Skeletal muscle cell (primary cell): ENCODE data around the gene MICALL2.

Experiments
- DNase-seq: peaks from one replicate; pipeline ENCODE4 v3.0.0-alpha.2; 2010; ENCODE audit warnings: low read depth
- H3K4me3 ChIP-seq: 2 replicates; pipeline ENCODE4 v1.5.1; 2011; ENCODE audit warnings: low read depth, mild to moderate bottlenecking, control low read depth, low read length, moderate library complexity

Gene MICALL2

GRCh38 chr7:1494447-1494846 is 35.2 kb upstream of the MICALL2 start:
- no peak overlapping the region for H3K4me3 ChIP-seq
- DNase-seq, result no peak

DNA sequence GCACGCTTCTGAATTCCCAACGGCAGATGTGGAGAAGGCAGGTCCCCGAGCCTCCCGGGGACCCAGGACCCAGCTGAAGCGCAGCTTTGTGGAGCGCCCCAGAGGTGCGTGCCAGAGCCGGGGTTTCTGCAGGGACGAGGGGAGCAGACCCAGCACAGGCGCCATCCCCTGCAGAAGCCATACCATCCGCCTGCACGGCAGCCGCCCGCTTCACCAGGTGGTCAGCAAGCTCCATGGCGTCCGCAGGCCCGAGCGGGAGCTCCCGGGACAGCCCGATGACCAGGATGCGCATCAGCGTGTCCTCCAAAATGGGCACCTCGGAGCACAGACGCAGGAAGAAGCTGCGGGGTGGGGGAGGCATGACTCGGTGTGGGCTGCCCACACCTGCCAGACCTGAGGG is 34.3 kb upstream of the MICALL2 start:
- no peak overlapping the region for H3K4me3 ChIP-seq
- DNase-seq, result no peak

- H3K4me3 ChIP-seq, result no peak overlapping the region
- no peak for DNase-seq
Measured at GRCh38 chr7:1493129-1493528, 33.9 kb upstream of the MICALL2 start.

DNA sequence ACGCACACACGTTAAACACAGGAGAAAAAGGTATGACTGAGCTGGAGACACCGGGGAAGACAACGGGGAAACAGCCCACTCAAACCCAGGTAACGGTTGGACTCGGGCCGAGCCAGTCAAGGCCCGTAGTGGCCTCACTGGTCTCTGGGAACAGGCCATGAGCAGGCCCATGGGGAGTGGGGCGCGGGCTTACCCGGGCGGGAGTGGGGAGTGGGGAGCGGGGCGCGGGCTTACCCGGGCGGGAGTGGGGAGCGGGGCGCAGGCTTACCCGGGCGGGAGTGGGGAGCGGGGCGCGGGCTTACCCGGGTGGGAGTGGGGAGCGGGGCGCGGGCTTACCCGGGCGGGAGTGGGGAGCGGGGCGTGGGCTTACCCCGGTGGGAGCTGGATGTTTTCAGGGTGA is 33.4 kb upstream of the MICALL2 start:
- H3K4me3 ChIP-seq, result no peak overlapping the region
- DNase-seq, result no peak

GRCh38 chr7:1492221-1492620 is 33.0 kb upstream of the MICALL2 start:
- no peak for DNase-seq
- H3K4me3 ChIP-seq, result no peak overlapping the region

- H3K4me3 ChIP-seq, result no peak overlapping the region
- no peak for DNase-seq
Measured at GRCh38 chr7:1490837-1491236, 31.6 kb upstream of the MICALL2 start.

DNA sequence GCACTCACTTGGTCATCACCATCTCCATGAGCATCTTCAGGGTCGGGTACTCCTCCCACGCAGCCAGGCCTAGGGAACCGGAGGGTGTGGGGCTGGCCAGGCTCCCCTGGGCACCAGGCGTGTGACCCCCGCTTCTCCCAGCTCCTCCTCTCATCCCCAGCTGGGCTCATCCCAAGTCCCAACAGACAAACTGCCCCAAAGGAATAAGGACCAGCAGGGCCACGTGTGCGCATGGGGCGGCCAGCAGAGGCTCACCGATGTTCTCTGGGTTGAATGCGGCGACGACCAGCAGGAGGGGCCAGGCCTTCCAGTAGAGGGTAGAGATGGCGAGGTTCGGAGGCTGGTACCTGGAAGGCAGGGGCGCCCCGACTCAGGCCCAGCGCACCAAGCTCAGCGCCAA is 30.1 kb upstream of the MICALL2 start:
- DNase-seq, result no peak
- no peak overlapping the region for H3K4me3 ChIP-seq

GRCh38 chr7:1488016-1488415 is 28.7 kb upstream of the MICALL2 start:
- no peak for DNase-seq
- H3K4me3 ChIP-seq, result no peak overlapping the region

DNA sequence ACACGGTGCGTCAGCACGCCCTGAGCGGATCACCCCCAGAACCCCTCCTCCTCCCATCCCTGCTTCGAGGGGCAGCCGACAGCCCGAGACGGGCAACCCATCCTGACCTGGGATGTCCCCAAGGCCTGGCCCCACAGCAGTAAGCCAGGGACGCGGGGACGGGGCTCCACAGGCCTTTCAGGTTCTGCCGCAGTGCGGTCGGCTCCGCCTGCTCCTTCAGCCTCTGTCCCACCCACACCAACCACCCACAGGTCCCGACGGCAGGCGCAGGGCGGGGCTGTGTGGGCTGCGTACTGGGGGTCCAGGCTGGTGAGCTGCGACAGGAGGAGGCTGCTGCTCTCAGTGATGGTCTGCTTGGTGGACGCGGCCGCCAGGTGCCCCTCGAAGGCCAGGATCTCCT is 28.2 kb upstream of the MICALL2 start:
- H3K4me3 ChIP-seq, result no peak overlapping the region
- DNase-seq, result no peak

- DNase-seq, result no peak
- H3K4me3 ChIP-seq, result no peak overlapping the region
Measured at GRCh38 chr7:1486571-1486970, 27.3 kb upstream of the MICALL2 start.

- DNase-seq, result no peak
- H3K4me3 ChIP-seq, result no peak overlapping the region
Measured at GRCh38 chr7:1485156-1485555, 25.9 kb upstream of the MICALL2 start.

GRCh38 chr7:1484569-1484968 is 25.3 kb upstream of the MICALL2 start:
- no peak overlapping the region for H3K4me3 ChIP-seq
- DNase-seq, result no peak

DNA sequence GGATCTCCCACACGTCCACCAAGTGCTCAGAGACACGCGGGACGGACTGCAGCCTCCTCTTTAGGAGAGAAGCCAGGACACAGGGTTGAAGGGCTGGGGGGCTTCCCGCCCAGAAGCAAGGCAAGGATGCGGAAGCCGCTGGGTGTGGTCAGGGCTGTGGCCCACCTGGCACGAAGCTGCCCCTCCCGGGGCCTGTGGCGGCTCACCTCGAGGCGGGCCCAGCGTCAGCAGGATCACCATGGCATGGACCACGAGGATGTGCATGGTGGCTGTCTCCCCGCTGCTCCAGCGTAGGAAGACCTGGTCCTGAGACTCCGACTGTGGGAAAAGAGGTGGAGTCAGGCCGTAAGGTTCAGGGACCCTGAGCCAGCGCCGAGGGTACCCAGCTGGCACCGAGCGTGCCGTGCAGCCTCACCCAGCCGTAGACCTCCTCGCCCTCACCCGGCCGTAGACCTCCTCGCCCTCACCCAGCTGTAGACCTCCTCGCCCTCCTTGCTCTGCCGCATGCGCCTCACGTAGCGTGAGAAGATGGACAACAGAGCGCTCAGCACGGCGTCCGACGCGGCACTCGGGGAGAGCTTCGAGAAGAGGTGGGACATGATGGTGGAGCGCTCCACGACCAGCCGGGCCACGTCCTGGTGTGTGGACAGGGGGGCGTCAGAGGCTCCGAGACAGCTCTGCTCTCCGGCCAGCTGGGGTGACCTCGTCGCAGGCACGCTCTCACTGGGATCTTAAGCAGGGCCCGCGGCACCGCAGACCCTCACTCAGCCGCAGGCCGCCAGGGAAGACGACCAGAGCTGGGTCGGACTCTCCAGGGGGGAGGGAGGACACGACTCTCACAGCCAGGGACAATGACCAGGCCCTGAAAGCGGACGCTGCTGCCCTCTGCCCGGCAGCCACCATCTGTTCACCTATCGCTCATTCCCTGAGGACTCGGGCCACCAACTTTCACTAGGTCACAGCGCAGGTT is 24.6 kb upstream of the MICALL2 start:
- no peak for DNase-seq
- H3K4me3 ChIP-seq, result no peak overlapping the region

DNA sequence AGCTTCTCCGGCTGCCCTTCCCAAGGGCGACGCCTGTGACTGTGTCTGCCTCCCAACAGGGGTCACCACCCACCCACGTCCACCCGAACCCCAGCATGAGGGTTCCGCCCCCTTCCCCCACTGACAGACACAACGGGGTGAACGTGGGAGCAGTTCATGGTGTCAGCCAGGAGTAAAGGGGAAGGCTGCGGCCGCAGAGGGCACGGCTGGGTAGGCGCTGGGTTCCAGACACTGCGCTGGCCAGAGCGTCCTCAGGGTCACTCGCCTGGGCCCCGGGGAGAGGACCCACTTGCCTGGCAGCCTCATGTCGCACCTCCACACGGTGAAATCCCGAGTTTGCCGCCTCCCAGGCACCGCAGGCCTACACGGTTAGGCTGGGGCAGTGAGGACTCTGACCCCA is 23.8 kb upstream of the MICALL2 start:
- no peak for DNase-seq
- H3K4me3 ChIP-seq, result no peak overlapping the region

- DNase-seq, result no peak
- H3K4me3 ChIP-seq, result no peak overlapping the region
Measured at GRCh38 chr7:1481300-1481699, 22.0 kb upstream of the MICALL2 start.

DNA sequence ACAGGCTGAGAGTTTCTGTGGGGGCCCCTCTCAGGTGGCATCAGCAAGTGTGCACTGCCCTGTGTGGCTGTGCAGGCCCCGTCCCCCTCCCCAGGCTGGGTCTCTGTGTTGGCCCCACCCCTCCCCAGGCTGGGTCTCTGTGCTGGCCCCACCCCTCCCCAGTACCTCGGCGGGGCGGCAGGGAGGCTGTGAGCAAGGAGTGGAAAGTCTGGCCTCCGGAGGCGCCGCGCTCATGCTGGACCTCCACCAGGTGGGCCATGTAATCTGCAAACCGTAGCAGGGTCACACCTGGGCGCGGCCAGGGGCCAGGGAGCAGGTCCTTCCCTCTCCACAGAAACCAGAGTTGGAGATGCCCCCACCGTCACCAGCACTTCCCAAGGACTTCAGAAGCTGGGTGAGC is 21.4 kb upstream of the MICALL2 start:
- H3K4me3 ChIP-seq, result no peak overlapping the region
- no peak for DNase-seq

DNA sequence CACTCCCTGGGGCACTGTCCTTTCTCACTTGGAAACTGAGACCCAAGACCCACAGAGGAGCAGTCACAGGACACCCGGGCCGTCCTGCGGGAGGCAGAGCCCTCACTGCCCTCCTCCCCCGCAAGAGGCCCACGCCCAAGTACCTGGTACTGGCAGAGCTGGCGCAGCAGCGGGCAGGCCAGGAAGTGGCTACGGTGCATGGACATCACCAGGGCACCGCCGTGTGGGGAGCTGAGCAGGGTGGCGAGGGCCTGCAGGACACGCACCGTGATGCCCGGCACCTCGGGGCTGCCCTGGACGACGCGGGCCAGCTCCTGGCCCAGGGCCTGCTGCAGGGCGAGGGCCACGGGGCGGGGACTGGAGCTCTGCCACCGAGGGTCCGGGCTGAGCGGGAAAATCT is 20.0 kb upstream of the MICALL2 start:
- H3K4me3 ChIP-seq, result no peak overlapping the region
- no peak for DNase-seq

- H3K4me3 ChIP-seq, result no peak overlapping the region
- DNase-seq, result no peak
Measured at GRCh38 chr7:1478480-1478879, 19.2 kb upstream of the MICALL2 start.

- no peak overlapping the region for H3K4me3 ChIP-seq
- no peak for DNase-seq
Measured at GRCh38 chr7:1476859-1477258, 17.6 kb upstream of the MICALL2 start.

DNA sequence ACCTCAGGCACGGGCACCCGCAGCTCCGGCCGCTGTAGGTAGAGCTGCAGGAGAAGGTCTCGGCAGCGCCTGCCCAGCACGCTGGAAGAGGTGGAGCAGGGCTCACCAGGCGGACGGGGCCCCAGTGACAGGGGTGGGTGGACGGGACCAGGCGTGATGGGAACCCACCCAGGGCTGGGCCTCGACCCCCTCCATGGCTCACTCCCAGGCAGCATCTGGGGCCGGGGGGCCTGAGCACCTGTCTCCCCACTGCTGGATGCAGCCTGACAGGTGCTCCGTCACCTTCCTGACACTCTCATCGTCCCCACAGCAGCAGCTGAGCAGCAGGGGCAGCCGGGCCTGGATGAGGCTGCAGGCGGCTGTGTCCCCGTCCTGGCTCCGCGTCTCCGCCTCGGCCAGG is 16.7 kb upstream of the MICALL2 start:
- no peak overlapping the region for H3K4me3 ChIP-seq
- DNase-seq, result no peak

GRCh38 chr7:1475393-1475792 is 16.1 kb upstream of the MICALL2 start:
- H3K4me3 ChIP-seq, result no peak overlapping the region
- DNase-seq, result no peak
